K562 (cell line): ENCODE data around the gene CHGA. TPM values are rescaled to one million over a fixed set of nuclear protein-coding genes. Genes with fewer than 3 reads are reported as not detected.
A peak's percentile ranks its signal among the peaks of the same experiment; 100 is the strongest.

ENCODE experiments used
- ATAC-seq: fragments of 200-7000 bp; cut with Tn5 transposase; 3 replicates; pipeline ENCODE4 v1.9.1; 2020; ENCODE audit warnings: moderate library complexity
- BruUV-seq: library from RNA; stranded (reverse); fragments of 400-500 nt; replicated peaks from 2 replicates; lab custom pipeline; 2021; lab: Mats Ljungman, UMichigan
- CTCF ChIA-PET: fragments of 300-600 bp; formaldehyde crosslinking; extraction: SDS; loops from one replicate; lab custom pipeline; 2021; ENCODE audit warnings: low intra/inter-chr PET ratio; lab: Yijun Ruan, JAX
- POLR2A ChIA-PET: fragments of 300-600, 350-650 bp; sonication (Branson Sonifier 250); formaldehyde crosslinking; extraction: SDS; loops from one replicate; lab custom pipeline; 2021; ENCODE audit warnings: antibody characterized with exemption, inconsistent platforms; lab: Yijun Ruan, JAX
- DNase-seq, 4 experiments: peaks; one replicate each; pipeline versions ENCODE4 v3.0.0 to v3.0.0-alpha.2; 2011 to 2018; ENCODE audit warnings: low spot score in 3 of 4, mixed read lengths in 3 of 4; ENCODE audit errors: extremely low read depth in 1 of 4
- FAIRE-seq: peaks from 2 replicates; lab custom pipeline; 2011; peaks lifted over from hg19 to GRCh38; lab: Jason Lieb, UNC
- H2AFZ ChIP-seq: 2 replicates; pipeline ENCODE4 v1.6.0; 2011; ENCODE audit warnings: low read depth, low read length, control low read depth, inconsistent platforms
- H3K27ac ChIP-seq: fragments of 200-600 bp; 3 replicates; pipeline ENCODE4 v1.8.0; 2011; ENCODE audit warnings: low read depth, mild to moderate bottlenecking, control low read depth, inconsistent platforms, low read length, moderate library complexity, mixed read lengths; ENCODE audit errors: extremely low read depth
- H3K27me3 ChIP-seq, 2 experiments: fragments of 300-600 bp in 1 of 2; 2 replicates in 1 of 2; 3 replicates in 1 of 2; pipeline versions ENCODE4 v1.6.0 to v1.8.0; 2011; ENCODE audit warnings: inconsistent platforms in 2 of 2, low read length in 2 of 2, mild to moderate bottlenecking in 1 of 2, mixed read lengths in 1 of 2, moderate library complexity in 1 of 2; ENCODE audit not compliant: control insufficient read depth in 2 of 2, insufficient read depth in 2 of 2
- H3K36me3 ChIP-seq: fragments of 300-600 bp; 3 replicates; pipeline ENCODE4 v1.8.0; 2011; ENCODE audit warnings: mild to moderate bottlenecking, low read length, inconsistent platforms; ENCODE audit not compliant: control insufficient read depth, insufficient read depth
- H3K4me1 ChIP-seq, 2 experiments: fragments of 200-600 bp in 1 of 2; replicated peaks in 1 of 2; 2 replicates in 1 of 2; 3 replicates in 1 of 2; pipeline versions ENCODE4 v1.5.1 to v1.8.0; 2011; ENCODE audit warnings: inconsistent platforms in 2 of 2, low read length in 2 of 2, mild to moderate bottlenecking in 1 of 2, mixed read lengths in 1 of 2, moderate library complexity in 1 of 2; ENCODE audit not compliant: control insufficient read depth in 2 of 2, insufficient read depth in 2 of 2
- H3K4me2 ChIP-seq: 2 replicates; pipeline ENCODE4 v1.6.1; 2011; ENCODE audit warnings: low read length, control low read depth, inconsistent platforms, mixed read lengths; ENCODE audit not compliant: insufficient read depth
- H3K4me3 ChIP-seq: fragments of 200-600 bp; sonication (generic), shearing (Covaris generic); 2 replicates; pipeline ENCODE4 v1.5.1; 2016; ENCODE audit warnings: control low read depth, inconsistent platforms
- H3K79me2 ChIP-seq: fragments of 200-600 bp; 3 replicates; pipeline ENCODE4 v1.8.0; 2011; ENCODE audit warnings: low read length, inconsistent platforms; ENCODE audit not compliant: control insufficient read depth, insufficient read depth
- H3K9ac ChIP-seq, 2 experiments: 2 replicates each; pipeline versions ENCODE4 v1.6.0 to v1.6.1; 2011; ENCODE audit warnings: low read depth in 2 of 2, low read length in 2 of 2, control low read depth in 1 of 2, inconsistent platforms in 1 of 2, mild to moderate bottlenecking in 1 of 2, mixed read lengths in 1 of 2; ENCODE audit not compliant: insufficient read depth in 1 of 2
- H3K9me1 ChIP-seq: one replicate; pipeline ENCODE4 v1.6.0; 2011; ENCODE audit warnings: inconsistent platforms, mild to moderate bottlenecking, low read length, moderate library complexity; ENCODE audit not compliant: control insufficient read depth, insufficient read depth
- H3K9me3 ChIP-seq: replicated peaks from 2 replicates; pipeline ENCODE4 v1.5.1; 2011; ENCODE audit warnings: low read depth, low read length, inconsistent platforms; ENCODE audit not compliant: control insufficient read depth, insufficient read depth
- H4K20me1 ChIP-seq: replicated peaks from 2 replicates; pipeline ENCODE4 v1.6.1; 2011; ENCODE audit warnings: low read length, inconsistent platforms, mixed read lengths; ENCODE audit not compliant: control insufficient read depth, insufficient read depth
- PBX2 ChIP-seq, 2 experiments: IDR thresholded peaks in 1 of 2; conservative IDR thresholded peaks in 1 of 2; 2 replicates each; pipeline ENCODE4 v1.6.1; 2016; ENCODE audit warnings: low read depth in 2 of 2, mild to moderate bottlenecking in 1 of 2, missing compliant biosample characterization in 1 of 2, missing genetic modification characterization in 1 of 2, moderate library complexity in 1 of 2
- WGBS: fragments of 100-300 bp; shearing (Covaris generic); methylation state at CpG from one replicate; pipeline ENCODE4 v1.1.6; 2016; ENCODE audit warnings: low coverage, mixed read lengths; ENCODE audit not compliant: insufficient coverage; ENCODE audit errors: missing lambda C conversion rate; 5-methylcytosine and 5-hydroxymethylcytosine counted together
- in situ Hi-C: fragments of 300-500 bp; cut with MboI; formaldehyde crosslinking; loops from 4 replicates; pipeline ENCODE4 v1.15.0; 2018; ENCODE audit warnings: inconsistent platforms, mixed read lengths
- intact Hi-C: fragments of 100-400 bp; cut with micrococcal nuclease; formaldehyde crosslinking; loops from 2 replicates; pipeline ENCODE4 v1.14.2; 2022
- polyA plus RNA-seq, 8 experiments: library from polyadenylated mRNA; depleted of rRNA in 4 of 8; stranded (reverse) in 5 of 8; unstranded in 3 of 8; fragments of >200 nt; fragmentation: Nextera tagmentation in 2 of 8; fragmentation: Illumina TruSeq in 1 of 8; extraction: Ambion mirVana in 2 of 8; extraction: Trizol in 1 of 8; gene quantifications; 2 replicates each; pipeline versions ENCODE4 v1.2.1 to v1.2.3, GENCODE V29; 2011 to 2014; ENCODE audit warnings: inconsistent platforms in 1 of 8, missing spikeins in 1 of 8
- total RNA-seq, 7 experiments: library from RNA; depleted of rRNA in 6 of 7; stranded (reverse); fragments of >200 nt in 6 of 7; fragmentation: Illumina TruSeq in 2 of 7; extraction: Trizol in 2 of 7; gene quantifications; 2 replicates each; pipeline versions ENCODE4 v1.2.1 to v1.2.3, GENCODE V29; 2011 to 2021; ENCODE audit warnings: low replicate concordance in 1 of 7
- TF ChIP-seq, protein P1 (sequence below): fragments of 450-650 bp; IDR thresholded peaks from 2 replicates; pipeline ENCODE4 v1.6.1; 2016; ENCODE audit warnings: borderline replicate concordance

The CHGA gene
- total and polyA plus RNA-seq, 9 of the 15 experiments (the other 6 are each of a cell fraction or from before 2014, with no cell fraction given): not detected

DNA sequence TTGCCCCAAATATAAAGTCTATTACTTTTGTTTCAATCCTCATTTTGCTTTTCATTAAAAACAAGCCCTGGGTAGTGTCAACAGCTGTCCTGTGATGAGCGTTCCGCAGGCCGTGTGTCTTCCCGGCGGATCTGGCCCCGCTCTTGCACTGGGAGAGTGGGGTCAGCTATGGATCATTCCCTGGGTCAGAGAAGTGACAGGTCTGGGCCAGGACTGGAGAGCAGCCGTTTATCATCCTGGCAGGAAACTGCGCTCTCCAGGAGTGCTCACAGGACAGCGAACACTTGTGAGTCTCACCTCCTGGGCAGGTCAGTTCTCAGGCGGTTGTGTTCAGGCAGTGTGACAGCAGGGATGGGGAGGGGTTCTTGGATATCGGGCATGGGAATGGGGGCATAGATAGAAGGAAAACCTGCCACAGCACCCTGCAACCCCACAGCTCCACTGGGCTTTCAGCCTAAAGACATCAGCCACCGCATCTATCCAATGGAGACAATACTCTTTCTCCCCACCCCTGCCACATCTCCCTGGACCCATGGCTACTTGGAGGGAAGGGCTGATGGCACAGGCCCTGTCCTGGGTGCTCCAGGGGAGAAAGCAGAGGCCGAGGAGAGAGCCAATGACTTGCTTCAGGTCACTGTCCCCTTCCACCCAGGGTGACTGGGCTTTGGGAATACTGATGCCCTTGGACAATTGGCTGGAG lies 47.8 kb upstream of the CHGA start:
- no peaks in the 10 kb centered on the region for H3K79me2 ChIP-seq
- H3K36me3 ChIP-seq: no peaks in the 10 kb centered on the region
- POLR2A ChIA-PET: interaction anchor here (1.3 kb wide), 1 partner anchor 9 kb away, joined by 3 read pairs; no protein-coding TSS in a partner anchor
- no peak overlapping the region for H3K4me2 ChIP-seq
- H3K9me3 ChIP-seq: no peaks in the 10 kb centered on the region
- intact Hi-C loops: no loop called here
- TF ChIP-seq PBX2 (CRISPR knock-in tag; IDR thresholded peaks at IDR 0.05; ENCODE audit: low read depth): no peak
- TF ChIP-seq PBX2 (tag; conservative IDR thresholded peaks at IDR 0.05; ENCODE audit: low read depth): peak; percentile 64
- TF ChIP-seq, protein P1, sequence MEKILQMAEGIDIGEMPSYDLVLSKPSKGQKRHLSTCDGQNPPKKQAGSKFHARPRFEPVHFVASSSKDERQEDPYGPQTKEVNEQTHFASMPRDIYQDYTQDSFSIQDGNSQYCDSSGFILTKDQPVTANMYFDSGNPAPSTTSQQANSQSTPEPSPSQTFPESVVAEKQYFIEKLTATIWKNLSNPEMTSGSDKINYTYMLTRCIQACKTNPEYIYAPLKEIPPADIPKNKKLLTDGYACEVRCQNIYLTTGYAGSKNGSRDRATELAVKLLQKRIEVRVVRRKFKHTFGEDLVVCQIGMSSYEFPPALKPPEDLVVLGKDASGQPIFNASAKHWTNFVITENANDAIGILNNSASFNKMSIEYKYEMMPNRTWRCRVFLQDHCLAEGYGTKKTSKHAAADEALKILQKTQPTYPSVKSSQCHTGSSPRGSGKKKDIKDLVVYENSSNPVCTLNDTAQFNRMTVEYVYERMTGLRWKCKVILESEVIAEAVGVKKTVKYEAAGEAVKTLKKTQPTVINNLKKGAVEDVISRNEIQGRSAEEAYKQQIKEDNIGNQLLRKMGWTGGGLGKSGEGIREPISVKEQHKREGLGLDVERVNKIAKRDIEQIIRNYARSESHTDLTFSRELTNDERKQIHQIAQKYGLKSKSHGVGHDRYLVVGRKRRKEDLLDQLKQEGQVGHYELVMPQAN: no peak
- peak; percentile 52; the same call in 2 of the 3 replicates for ATAC-seq
- no peak for DNase-seq
- FAIRE-seq: no peak
- no TSS peak for BruUV-seq
- H3K27me3 ChIP-seq: peaks cover 10 to 15% of the 10 kb centered on the region in 2 experiments; a peak in 4 of 5 replicates
- WGBS: 13% methylated on average over 11 of the region's 13 CpGs
- H3K4me3 ChIP-seq: no peak overlapping the region
- CTCF ChIA-PET: no interaction called here
- no peak overlapping the region for H3K27ac ChIP-seq
- H3K9ac ChIP-seq: no peak overlapping the region
- in situ Hi-C loops: no loop called here
- H3K4me1 ChIP-seq: no peaks in the 10 kb centered on the region
- no peaks in the 10 kb centered on the region for H3K9me1 ChIP-seq
- no peak overlapping the region for H2AFZ ChIP-seq
- no peaks in the 10 kb centered on the region for H4K20me1 ChIP-seq
